Endothelial cell of umbilical vein (primary cell): Measurements from ENCODE around the gene ZMAT3. TPM values are rescaled to one million over a fixed set of nuclear protein-coding genes. Genes with fewer than 3 reads are reported as not detected.
"Not testable (repeated sequence)": the region's sequence is repeated elsewhere in the genome, so short reads cannot be mapped to it uniquely, and the experiment has no call there.

Source experiments
- BruUV-seq: library from RNA; stranded (reverse); fragments of 400-500 nt; replicated peaks from 2 replicates; lab custom pipeline; 2021; lab: Mats Ljungman, UMichigan
- CTCF ChIA-PET: fragments of 300-600, 350-600 bp; sonication (Branson Sonifier 250); formaldehyde crosslinking; loops from one replicate; lab custom pipeline; 2021; ENCODE audit warnings: antibody characterized with exemption, inconsistent platforms; lab: Charles Lee
- POLR2A ChIA-PET: fragments of 300-600, 350-600 bp; sonication (Branson Sonifier 250); formaldehyde crosslinking; loops from one replicate; lab custom pipeline; 2021; ENCODE audit warnings: antibody characterized with exemption, inconsistent platforms; lab: Charles Lee
- DNase-seq: peaks from one replicate; pipeline ENCODE4 v3.0.0-alpha.2; 2011; ENCODE audit warnings: low read depth, low spot score
- FAIRE-seq: peaks from 2 replicates; lab custom pipeline; 2011; peaks lifted over from hg19 to GRCh38; lab: Jason Lieb, UNC
- H2AFZ ChIP-seq: 2 replicates; pipeline ENCODE4 v1.6.0; 2012; ENCODE audit warnings: low read depth, low read length, control low read depth, inconsistent platforms
- H3K27ac ChIP-seq: 2 replicates; pipeline ENCODE4 v1.5.1; 2011; ENCODE audit warnings: low read depth, mild to moderate bottlenecking, control low read depth, low read length, moderate library complexity; ENCODE audit not compliant: insufficient read depth
- H3K27me3 ChIP-seq, 2 experiments: 2 replicates each; pipeline versions ENCODE4 v1.6.0 to v1.6.1; 2011; ENCODE audit warnings: low read length in 2 of 2, mixed read lengths in 1 of 2; ENCODE audit not compliant: control insufficient read depth in 2 of 2, insufficient read depth in 2 of 2
- H3K36me3 ChIP-seq, 2 experiments: 2 replicates in 1 of 2; 3 replicates in 1 of 2; pipeline ENCODE4 v1.5.1; 2011; ENCODE audit warnings: low read length in 2 of 2, mild to moderate bottlenecking in 1 of 2, moderate library complexity in 1 of 2; ENCODE audit not compliant: control insufficient read depth in 2 of 2, insufficient read depth in 2 of 2; ENCODE audit errors: extremely low read depth in 1 of 2
- H3K4me1 ChIP-seq: 3 replicates; pipeline ENCODE4 v1.5.1; 2011; ENCODE audit warnings: mild to moderate bottlenecking, low read length; ENCODE audit not compliant: control insufficient read depth, insufficient read depth; ENCODE audit errors: extremely low read depth
- H3K4me2 ChIP-seq: 2 replicates; pipeline ENCODE4 v1.6.1; 2011; ENCODE audit warnings: low read length, control low read depth, mixed read lengths; ENCODE audit not compliant: insufficient read depth
- H3K4me3 ChIP-seq, 3 experiments: fragments of 200-600 bp in 1 of 3; sonication (generic), shearing (Covaris generic) in 1 of 3; replicated peaks in 1 of 3; 2 replicates each; pipeline ENCODE4 v1.5.1; 2011 to 2016; ENCODE audit warnings: control low read depth in 3 of 3, low read length in 3 of 3, mild to moderate bottlenecking in 2 of 3, inconsistent platforms in 1 of 3, low read depth in 1 of 3, moderate library complexity in 1 of 3; ENCODE audit not compliant: insufficient read depth in 1 of 3
- H3K79me2 ChIP-seq: 2 replicates; pipeline ENCODE4 v1.6.0; 2012; ENCODE audit warnings: low read length, inconsistent platforms; ENCODE audit not compliant: control insufficient read depth, insufficient read depth
- H3K9ac ChIP-seq: replicated peaks from 2 replicates; pipeline ENCODE3; 2011; ENCODE audit warnings: low read length, control low read depth; ENCODE audit not compliant: insufficient read depth; ENCODE audit errors: extremely low read depth
- H3K9me1 ChIP-seq: replicated peaks from 3 replicates; pipeline ENCODE4 v1.6.0; 2011; ENCODE audit warnings: mild to moderate bottlenecking, low read length; ENCODE audit not compliant: control insufficient read depth, insufficient read depth; ENCODE audit errors: extremely low read depth
- H3K9me3 ChIP-seq: replicated peaks from 2 replicates; pipeline ENCODE4 v1.5.1; 2012; ENCODE audit warnings: low read length, inconsistent platforms; ENCODE audit not compliant: control insufficient read depth, insufficient read depth
- H4K20me1 ChIP-seq: replicated peaks from 2 replicates; pipeline ENCODE3; 2011; ENCODE audit warnings: mild to moderate bottlenecking, low read length; ENCODE audit not compliant: control insufficient read depth, insufficient read depth; ENCODE audit errors: extremely low read depth
- EZH2 ChIP-seq: IDR thresholded peaks from 2 replicates; pipeline ENCODE4 v1.6.1; 2012; ENCODE audit warnings: borderline replicate concordance, low read depth, mild to moderate bottlenecking, moderate library complexity, low read length, inconsistent platforms; ENCODE audit not compliant: severe bottlenecking
- FOS ChIP-seq: IDR thresholded peaks from 2 replicates; pipeline ENCODE4 v1.6.1; 2011; ENCODE audit warnings: mild to moderate bottlenecking, low read length, moderate library complexity, borderline replicate concordance; ENCODE audit not compliant: insufficient read depth
- GATA2 ChIP-seq: IDR thresholded peaks from 2 replicates; pipeline ENCODE4 v1.7.0; 2011; ENCODE audit warnings: low read depth, mild to moderate bottlenecking, moderate library complexity, mixed read lengths, low read length; ENCODE audit not compliant: insufficient read length, insufficient read depth
- JUN ChIP-seq: IDR thresholded peaks from 2 replicates; pipeline ENCODE4 v1.6.1; 2011; ENCODE audit warnings: borderline replicate concordance, low read depth; ENCODE audit not compliant: insufficient read length, insufficient read depth
- MYC ChIP-seq: IDR thresholded peaks from one replicate; pipeline ENCODE4 v1.6.1; 2011; ENCODE audit warnings: mild to moderate bottlenecking, low read depth, low read length
- POLR2A ChIP-seq: IDR thresholded peaks from 2 replicates; pipeline ENCODE4 v1.6.1; 2012; ENCODE audit warnings: low read depth, mild to moderate bottlenecking, control low read depth, low read length
- POLR2AphosphoS5 ChIP-seq: IDR thresholded peaks from 2 replicates; pipeline ENCODE4 v1.6.1; 2012; ENCODE audit warnings: low read depth, mild to moderate bottlenecking, control low read depth, low read length, moderate library complexity; ENCODE audit not compliant: insufficient read depth
- dilution Hi-C: fragments of 300-500 bp; cut with MboI; formaldehyde crosslinking; loops from one replicate; pipeline ENCODE4 v1.15.0; 2019; ENCODE audit warnings: low sequenced_read_pairs; ENCODE audit not compliant: extremely low pct_ligation_motif_present
- intact Hi-C: fragments of 100-400 bp; cut with micrococcal nuclease; formaldehyde crosslinking; loops from one replicate; pipeline ENCODE4 v1.10.0; 2022
- polyA plus RNA-seq, 4 experiments: library from polyadenylated mRNA; depleted of rRNA in 3 of 4; stranded (reverse) in 3 of 4; unstranded in 1 of 4; fragments of >200 nt; gene quantifications; 2 replicates each; pipeline versions ENCODE4 v1.2.1 to v1.2.3, GENCODE V29; 2011 to 2012; ENCODE audit warnings: missing spikeins in 1 of 4
- total RNA-seq: library from RNA; stranded (reverse); gene quantifications from 2 replicates; pipeline ENCODE4 v1.2.3, GENCODE V29; 2021
- TF ChIP-seq, protein P1 (sequence below): IDR thresholded peaks from 2 replicates; pipeline ENCODE4 v1.6.1; 2011; ENCODE audit not compliant: insufficient read depth, insufficient read length
- TF ChIP-seq, protein P2 (sequence below), 2 donors: IDR thresholded peaks; 1 replicate in 1 of 2; 2 replicates in 1 of 2; pipeline ENCODE4 v1.5.1; 2011; ENCODE audit warnings: low read length in 2 of 2, mild to moderate bottlenecking in 2 of 2, moderate library complexity in 2 of 2, control low read depth in 1 of 2, inconsistent platforms in 1 of 2, low read depth in 1 of 2; ENCODE audit not compliant: insufficient read depth in 1 of 2; ENCODE audit errors: extremely low read depth in 1 of 2

The ZMAT3 gene
- total and polyA plus RNA-seq, 2 donors (not counting 3 experiments of a cell fraction or from before 2014, with no cell fraction given), result 13.2 to 33.1 TPM

DNA sequence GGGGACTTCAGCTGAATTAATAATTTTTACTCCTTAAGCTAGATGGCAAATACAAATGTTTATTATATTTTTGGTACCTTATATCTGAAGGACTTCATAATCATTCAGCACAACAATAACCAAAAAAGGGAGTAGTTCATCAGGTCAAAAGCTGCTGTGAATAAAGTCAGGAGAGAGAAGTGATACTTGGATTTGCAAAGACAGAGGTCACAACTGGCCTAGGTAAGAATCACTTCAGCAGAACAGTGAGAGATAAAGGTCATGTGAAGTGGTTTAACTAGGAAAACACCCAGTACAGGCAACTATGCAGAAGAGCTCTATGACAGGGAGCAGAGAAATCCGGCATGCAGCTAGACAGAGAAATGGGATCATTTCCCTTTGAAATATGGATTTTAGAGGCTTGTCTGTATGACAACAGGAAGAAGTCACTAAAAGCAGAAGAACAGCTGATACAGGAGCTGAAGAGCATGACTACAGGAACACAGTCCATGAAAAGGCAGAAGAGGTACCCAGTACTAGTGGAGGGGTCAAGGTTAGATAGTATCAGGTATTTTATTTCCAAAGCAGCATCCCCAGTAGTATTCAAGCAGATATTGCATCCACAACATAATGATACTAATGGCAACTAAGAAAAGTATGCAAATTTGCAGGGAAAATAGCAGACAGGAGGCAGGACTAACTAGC, 25.7 kb downstream of the ZMAT3 start:
- H3K4me2 ChIP-seq, result no peak overlapping the region
- ChIA-PET CTCF (no interaction called here), POLR2A (no interaction called here)

DNA sequence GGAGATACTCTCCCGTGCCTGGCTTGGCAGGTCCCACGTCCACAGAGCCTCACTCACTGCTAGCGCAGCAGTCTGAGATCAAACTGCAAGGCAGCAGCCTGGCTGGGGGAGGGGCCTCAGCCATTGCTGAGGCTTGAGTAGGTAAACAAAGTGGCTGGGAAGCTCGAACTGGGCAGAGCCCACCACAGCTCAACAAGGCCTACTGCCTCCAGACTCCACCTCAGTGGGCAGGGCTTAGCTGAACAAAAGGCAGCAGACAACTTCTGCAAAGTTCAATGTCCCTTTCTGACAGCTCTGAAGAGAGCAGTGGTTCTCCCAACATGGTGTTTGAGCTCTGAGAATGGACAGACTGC, 32.7 kb downstream of the ZMAT3 start:
- H3K27ac ChIP-seq, H3K9me3 ChIP-seq, H3K36me3 ChIP-seq, intact Hi-C loops, dilution Hi-C loops, POLR2A ChIA-PET, H3K4me1 ChIP-seq, H3K9ac ChIP-seq, FAIRE-seq, H4K20me1 ChIP-seq, H3K4me3 ChIP-seq, BruUV-seq, H2AFZ ChIP-seq, H3K9me1 ChIP-seq, H3K4me2 ChIP-seq, H3K27me3 ChIP-seq, CTCF ChIA-PET, DNase-seq: not testable (repeated sequence)
- H3K79me2 ChIP-seq, result peaks cover 75% of the 10 kb centered on the region

More for the DNA sequence above, 25.7 kb downstream of the ZMAT3 start:
- no peaks in the 10 kb centered on the region for H4K20me1 ChIP-seq
- FAIRE-seq (no peak), DNase-seq (no peak)
- no peak overlapping the region for H3K9ac ChIP-seq
- no peaks in the 10 kb centered on the region for H3K4me1 ChIP-seq
- no TSS peak for BruUV-seq
- no peak overlapping the region for H3K4me3 ChIP-seq
- H3K36me3 ChIP-seq, result no peaks in the 10 kb centered on the region
- no peak for TF ChIP-seq JUN
- no peak for TF ChIP-seq FOS
- no peak for TF ChIP-seq POLR2AphosphoS5
- no peak for TF ChIP-seq MYC
- TF ChIP-seq, protein P1, sequence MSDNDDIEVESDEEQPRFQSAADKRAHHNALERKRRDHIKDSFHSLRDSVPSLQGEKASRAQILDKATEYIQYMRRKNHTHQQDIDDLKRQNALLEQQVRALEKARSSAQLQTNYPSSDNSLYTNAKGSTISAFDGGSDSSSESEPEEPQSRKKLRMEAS, result no peak
- TF ChIP-seq GATA2, result no peak
- TF ChIP-seq EZH2, result no peak
- TF ChIP-seq POLR2A, result no peak
- TF ChIP-seq, protein P2, sequence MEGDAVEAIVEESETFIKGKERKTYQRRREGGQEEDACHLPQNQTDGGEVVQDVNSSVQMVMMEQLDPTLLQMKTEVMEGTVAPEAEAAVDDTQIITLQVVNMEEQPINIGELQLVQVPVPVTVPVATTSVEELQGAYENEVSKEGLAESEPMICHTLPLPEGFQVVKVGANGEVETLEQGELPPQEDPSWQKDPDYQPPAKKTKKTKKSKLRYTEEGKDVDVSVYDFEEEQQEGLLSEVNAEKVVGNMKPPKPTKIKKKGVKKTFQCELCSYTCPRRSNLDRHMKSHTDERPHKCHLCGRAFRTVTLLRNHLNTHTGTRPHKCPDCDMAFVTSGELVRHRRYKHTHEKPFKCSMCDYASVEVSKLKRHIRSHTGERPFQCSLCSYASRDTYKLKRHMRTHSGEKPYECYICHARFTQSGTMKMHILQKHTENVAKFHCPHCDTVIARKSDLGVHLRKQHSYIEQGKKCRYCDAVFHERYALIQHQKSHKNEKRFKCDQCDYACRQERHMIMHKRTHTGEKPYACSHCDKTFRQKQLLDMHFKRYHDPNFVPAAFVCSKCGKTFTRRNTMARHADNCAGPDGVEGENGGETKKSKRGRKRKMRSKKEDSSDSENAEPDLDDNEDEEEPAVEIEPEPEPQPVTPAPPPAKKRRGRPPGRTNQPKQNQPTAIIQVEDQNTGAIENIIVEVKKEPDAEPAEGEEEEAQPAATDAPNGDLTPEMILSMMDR (IDR thresholded peaks at IDR 0.05; ENCODE audit: extremely low read depth in 1 of 2, insufficient read depth in 1 of 2, low read depth in 1 of 2, low read length in 2 of 2), result no peak
- dilution Hi-C loops (no loop called here), intact Hi-C loops (no loop called here)
- no peaks in the 10 kb centered on the region for H3K9me1 ChIP-seq
- no peak overlapping the region for H3K27ac ChIP-seq
- peaks cover 82% of the 10 kb centered on the region for H3K79me2 ChIP-seq
- no peak overlapping the region for H2AFZ ChIP-seq
- H3K9me3 ChIP-seq, result no peaks in the 10 kb centered on the region
- H3K27me3 ChIP-seq, result no peaks in the 10 kb centered on the region
